ENCODE measurements around the gene SULT2B1. TPM values are rescaled to one million over a fixed set of nuclear protein-coding genes. Genes with fewer than 3 reads are reported as not detected.

SULT2B1 gene
- total RNA-seq, 1 experiment from 2014 or later = not detected

DNA sequence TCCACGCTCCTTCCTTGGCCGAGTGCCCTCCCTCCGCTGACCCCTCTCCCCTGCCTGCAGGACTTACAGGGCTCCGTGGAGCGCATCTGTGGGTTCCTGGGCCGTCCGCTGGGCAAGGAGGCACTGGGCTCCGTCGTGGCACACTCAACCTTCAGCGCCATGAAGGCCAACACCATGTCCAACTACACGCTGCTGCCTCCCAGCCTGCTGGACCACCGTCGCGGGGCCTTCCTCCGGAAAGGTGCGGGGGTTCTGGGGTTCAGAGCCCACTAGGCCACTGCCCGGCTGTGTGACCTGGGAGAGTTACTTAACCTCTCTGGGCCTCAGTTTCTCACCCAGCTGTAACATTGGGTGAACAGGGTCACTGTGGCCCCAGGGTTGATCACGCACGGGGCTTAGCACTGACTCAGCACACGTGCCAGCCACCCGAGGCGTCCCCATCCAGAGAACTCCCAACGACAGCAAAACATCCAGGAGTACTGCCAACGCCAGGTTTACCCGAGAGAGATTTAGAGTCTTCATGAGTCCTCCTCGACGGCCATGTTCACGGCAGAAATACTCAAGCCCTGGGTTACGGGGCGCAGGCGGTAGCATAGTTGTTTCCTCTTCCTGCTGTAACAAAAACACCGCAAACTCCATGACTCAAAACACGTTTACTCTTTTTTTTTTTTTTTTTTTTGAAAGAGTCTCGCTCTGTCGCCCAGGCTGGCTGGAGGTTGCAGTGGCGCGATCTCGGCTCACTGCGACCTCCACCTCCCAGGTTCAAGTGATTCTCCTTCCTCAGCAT, 44.9 kb downstream of the SULT2B1 start:
- Mint-ChIP-seq H3K4me3 (ENCODE audit: unreplicated experiment) (no peak overlapping the region), H3K27me3 (ENCODE audit: insufficient read depth, unreplicated experiment) (peaks cover 15% of the 10 kb centered on the region), H3K9me3 (ENCODE audit: unreplicated experiment) (no peaks in the 10 kb centered on the region), H3K27ac (ENCODE audit: low read depth, unreplicated experiment) (no peak overlapping the region), H3K36me3 (ENCODE audit: insufficient read depth, unreplicated experiment) (no peaks in the 10 kb centered on the region), H3K4me1 (ENCODE audit: insufficient read depth, unreplicated experiment) (no peaks in the 10 kb centered on the region)
- ChIA-PET CTCF (no interaction called here), POLR2A (no interaction called here)
- no TSS peak for BruUV-seq (replicated peaks)
- intact Hi-C loops (cut with micrococcal nuclease) = no loop called here
- DNase-seq (ENCODE audit: unreplicated experiment) = no peak
- TF ChIP-seq, protein P1, sequence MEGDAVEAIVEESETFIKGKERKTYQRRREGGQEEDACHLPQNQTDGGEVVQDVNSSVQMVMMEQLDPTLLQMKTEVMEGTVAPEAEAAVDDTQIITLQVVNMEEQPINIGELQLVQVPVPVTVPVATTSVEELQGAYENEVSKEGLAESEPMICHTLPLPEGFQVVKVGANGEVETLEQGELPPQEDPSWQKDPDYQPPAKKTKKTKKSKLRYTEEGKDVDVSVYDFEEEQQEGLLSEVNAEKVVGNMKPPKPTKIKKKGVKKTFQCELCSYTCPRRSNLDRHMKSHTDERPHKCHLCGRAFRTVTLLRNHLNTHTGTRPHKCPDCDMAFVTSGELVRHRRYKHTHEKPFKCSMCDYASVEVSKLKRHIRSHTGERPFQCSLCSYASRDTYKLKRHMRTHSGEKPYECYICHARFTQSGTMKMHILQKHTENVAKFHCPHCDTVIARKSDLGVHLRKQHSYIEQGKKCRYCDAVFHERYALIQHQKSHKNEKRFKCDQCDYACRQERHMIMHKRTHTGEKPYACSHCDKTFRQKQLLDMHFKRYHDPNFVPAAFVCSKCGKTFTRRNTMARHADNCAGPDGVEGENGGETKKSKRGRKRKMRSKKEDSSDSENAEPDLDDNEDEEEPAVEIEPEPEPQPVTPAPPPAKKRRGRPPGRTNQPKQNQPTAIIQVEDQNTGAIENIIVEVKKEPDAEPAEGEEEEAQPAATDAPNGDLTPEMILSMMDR (IDR thresholded peaks at IDR 0.05; ENCODE audit: unreplicated experiment) = no peak

DNA sequence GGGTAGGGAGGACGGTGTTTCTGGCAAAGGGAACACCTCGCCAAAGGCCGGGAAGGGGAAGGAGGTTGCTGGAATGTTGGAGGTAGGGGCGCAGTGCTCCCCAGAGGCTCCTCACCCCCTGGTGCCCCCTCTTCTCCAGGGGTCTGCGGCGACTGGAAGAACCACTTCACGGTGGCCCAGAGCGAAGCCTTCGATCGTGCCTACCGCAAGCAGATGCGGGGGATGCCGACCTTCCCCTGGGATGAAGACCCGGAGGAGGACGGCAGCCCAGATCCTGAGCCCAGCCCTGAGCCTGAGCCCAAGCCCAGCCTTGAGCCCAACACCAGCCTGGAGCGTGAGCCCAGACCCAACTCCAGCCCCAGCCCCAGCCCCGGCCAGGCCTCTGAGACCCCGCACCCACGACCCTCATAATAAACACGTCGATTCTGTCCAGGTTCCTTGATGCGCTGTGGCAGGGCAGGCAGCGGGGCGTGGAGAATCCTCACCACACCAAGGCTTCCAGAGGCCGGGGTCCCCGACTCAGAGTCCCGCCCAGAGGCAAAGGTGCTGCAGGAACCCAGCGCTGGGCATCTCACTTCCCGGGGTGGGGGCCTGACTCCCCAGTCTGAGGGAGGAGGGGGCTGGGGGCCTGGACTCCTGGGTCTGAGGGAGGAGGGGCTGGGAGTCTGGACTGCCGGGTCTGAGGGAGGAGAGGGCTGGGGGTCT, 47.2 kb downstream of the SULT2B1 start:
- no peak overlapping the region for H3K27ac Mint-ChIP-seq (ENCODE audit: low read depth, unreplicated experiment)
- intact Hi-C loops (cut with micrococcal nuclease) = no loop called here
- CTCF ChIA-PET = interaction anchor here (1.1 kb wide), 1 partner anchor 11 kb away, joined by 4 read pairs; no protein-coding TSS in a partner anchor

DNA sequence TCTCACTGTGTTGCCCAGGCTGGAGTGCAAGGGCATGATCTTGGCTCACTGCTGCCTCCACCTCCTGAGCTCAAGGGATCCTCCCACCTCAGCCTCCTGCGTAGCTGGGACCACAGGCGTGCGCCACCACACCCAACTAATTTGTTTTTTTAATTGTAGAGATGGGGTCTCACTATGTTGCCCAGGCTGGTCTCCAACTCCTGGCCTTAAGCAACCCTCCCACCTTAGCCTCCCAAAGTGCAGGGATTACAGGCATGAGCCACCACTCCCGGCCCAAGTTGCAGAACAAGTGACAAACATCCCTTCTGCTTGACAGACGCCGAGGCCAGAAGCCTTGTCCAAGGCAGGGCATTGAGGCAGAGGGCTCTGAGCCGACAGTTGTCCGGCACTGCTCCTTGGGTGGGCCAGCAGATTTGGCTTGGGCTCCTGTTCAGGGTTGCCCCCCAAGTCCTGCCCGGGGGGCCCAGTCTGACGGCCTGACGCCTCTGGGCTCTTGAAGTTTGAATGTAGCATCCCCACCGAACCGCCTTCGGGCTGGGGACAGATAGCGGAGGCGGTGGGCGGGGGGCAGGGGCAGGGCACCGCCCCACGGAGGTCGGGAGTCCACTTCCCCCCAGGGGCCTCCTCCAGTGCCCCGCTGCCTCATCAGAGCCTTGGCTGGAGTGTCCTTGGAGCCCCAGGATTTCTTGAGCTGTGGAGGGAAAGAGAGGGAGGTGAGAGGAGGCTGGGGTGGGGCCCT, 48.9 kb downstream of the SULT2B1 start:
- Mint-ChIP-seq H3K27me3 (ENCODE audit: insufficient read depth, unreplicated experiment) (peaks cover 15% of the 10 kb centered on the region), H3K9me3 (ENCODE audit: unreplicated experiment) (no peaks in the 10 kb centered on the region), H3K36me3 (ENCODE audit: insufficient read depth, unreplicated experiment) (no peaks in the 10 kb centered on the region), H3K27ac (ENCODE audit: low read depth, unreplicated experiment) (no peak overlapping the region), H3K4me1 (ENCODE audit: insufficient read depth, unreplicated experiment) (no peaks in the 10 kb centered on the region), H3K4me3 (ENCODE audit: unreplicated experiment) (no peak overlapping the region)
- POLR2A ChIA-PET = no interaction called here
- CTCF ChIA-PET = interaction anchor here (0.8 to 1.1 kb wide), 2 partner anchors 8 to 12 kb away, joined by 3 to 4 read pairs; no protein-coding TSS in a partner anchor
- BruUV-seq (replicated peaks) = no TSS peak
- intact Hi-C loops (cut with micrococcal nuclease) = no loop called here
- TF ChIP-seq, protein P1 (IDR thresholded peaks at IDR 0.05; ENCODE audit: unreplicated experiment) = no peak
- DNase-seq (ENCODE audit: unreplicated experiment) = no peak

More for the DNA sequence above, 47.2 kb downstream of the SULT2B1 start:
- BruUV-seq (replicated peaks) = no TSS peak
- H3K36me3 Mint-ChIP-seq (ENCODE audit: insufficient read depth, unreplicated experiment) = no peaks in the 10 kb centered on the region
- POLR2A ChIA-PET = no interaction called here
- TF ChIP-seq, protein P1 (IDR thresholded peaks at IDR 0.05; ENCODE audit: unreplicated experiment) = no peak
- H3K4me1 Mint-ChIP-seq (ENCODE audit: insufficient read depth, unreplicated experiment) = no peaks in the 10 kb centered on the region
- no peak overlapping the region for H3K4me3 Mint-ChIP-seq (ENCODE audit: unreplicated experiment)
- DNase-seq (ENCODE audit: unreplicated experiment) = no peak
- peaks cover 15% of the 10 kb centered on the region for H3K27me3 Mint-ChIP-seq (ENCODE audit: insufficient read depth, unreplicated experiment)
- H3K9me3 Mint-ChIP-seq (ENCODE audit: unreplicated experiment) = no peaks in the 10 kb centered on the region

DNA sequence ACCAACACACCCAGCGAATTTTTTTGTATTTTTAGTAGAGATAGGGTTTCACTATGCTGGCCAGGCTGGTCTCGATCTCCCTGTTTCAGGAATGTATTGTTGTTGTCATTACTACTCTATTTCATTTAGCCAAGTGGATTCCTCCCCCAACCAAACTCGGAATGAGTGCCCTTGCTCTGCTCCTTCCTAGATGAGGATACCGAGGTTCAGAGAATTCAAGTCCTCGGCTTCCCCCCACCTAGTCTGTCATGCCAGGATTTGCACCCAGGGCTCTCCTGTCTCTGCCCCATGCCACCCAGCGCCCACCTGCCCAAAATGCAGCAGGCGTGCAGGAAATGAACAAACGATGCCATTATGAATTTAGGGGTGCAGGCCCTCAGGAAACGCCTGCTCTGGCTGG, 51.0 kb downstream of the SULT2B1 start:
- Mint-ChIP-seq H3K4me3 (ENCODE audit: unreplicated experiment) (no peak overlapping the region), H3K36me3 (ENCODE audit: insufficient read depth, unreplicated experiment) (no peaks in the 10 kb centered on the region), H3K9me3 (ENCODE audit: unreplicated experiment) (no peaks in the 10 kb centered on the region), H3K4me1 (ENCODE audit: insufficient read depth, unreplicated experiment) (no peaks in the 10 kb centered on the region), H3K27ac (ENCODE audit: low read depth, unreplicated experiment) (no peak overlapping the region), H3K27me3 (ENCODE audit: insufficient read depth, unreplicated experiment) (peaks cover 11% of the 10 kb centered on the region)
- CTCF ChIA-PET = interaction anchor here (1.2 kb wide), 1 partner anchor 14 kb away, joined by 5 read pairs; no protein-coding TSS in a partner anchor
- no TSS peak for BruUV-seq (replicated peaks)
- POLR2A ChIA-PET = no interaction called here
- DNase-seq (ENCODE audit: unreplicated experiment) = no peak
- intact Hi-C loops (cut with micrococcal nuclease) = no loop called here
- TF ChIP-seq, protein P1 (IDR thresholded peaks at IDR 0.05; ENCODE audit: unreplicated experiment) = no peak

Data from MCF 10A (cell line).